GM18502 (cell line): Measurements from ENCODE around the gene DSP.

Experiments
- ATAC-seq: cut with Tn5 transposase; IDR thresholded peaks from one replicate; pipeline ENCODE4 v1.9.1; 2021; ENCODE audit warnings: mild to moderate bottlenecking; ENCODE audit not compliant: unreplicated experiment, poor library complexity

DSP gene

GRCh38 chr6:7532821-7533220 is 8.7 kb upstream of the DSP start:
- no peak for ATAC-seq

GRCh38 chr6:7534192-7534591 is 7.3 kb upstream of the DSP start:
- ATAC-seq = no peak

DNA sequence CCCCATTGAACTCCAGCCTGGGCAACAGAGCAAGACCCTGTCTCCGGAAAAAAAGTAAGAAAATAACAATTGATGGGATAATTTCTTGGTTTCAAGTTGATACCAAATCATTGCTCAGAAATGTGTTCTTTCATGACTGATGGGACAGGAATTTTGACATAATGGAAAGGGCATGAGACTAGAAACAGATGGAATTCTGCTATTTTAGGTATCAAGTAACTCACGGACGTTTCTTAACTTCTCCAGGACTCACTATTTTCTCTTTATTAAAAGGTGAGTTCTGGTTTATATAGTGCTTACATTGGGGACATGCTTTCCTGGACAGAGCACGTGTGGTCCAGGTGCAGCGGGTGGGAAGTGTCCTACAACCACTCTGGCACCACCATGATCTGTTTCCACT is 6.0 kb upstream of the DSP start:
- no peak for ATAC-seq

DNA sequence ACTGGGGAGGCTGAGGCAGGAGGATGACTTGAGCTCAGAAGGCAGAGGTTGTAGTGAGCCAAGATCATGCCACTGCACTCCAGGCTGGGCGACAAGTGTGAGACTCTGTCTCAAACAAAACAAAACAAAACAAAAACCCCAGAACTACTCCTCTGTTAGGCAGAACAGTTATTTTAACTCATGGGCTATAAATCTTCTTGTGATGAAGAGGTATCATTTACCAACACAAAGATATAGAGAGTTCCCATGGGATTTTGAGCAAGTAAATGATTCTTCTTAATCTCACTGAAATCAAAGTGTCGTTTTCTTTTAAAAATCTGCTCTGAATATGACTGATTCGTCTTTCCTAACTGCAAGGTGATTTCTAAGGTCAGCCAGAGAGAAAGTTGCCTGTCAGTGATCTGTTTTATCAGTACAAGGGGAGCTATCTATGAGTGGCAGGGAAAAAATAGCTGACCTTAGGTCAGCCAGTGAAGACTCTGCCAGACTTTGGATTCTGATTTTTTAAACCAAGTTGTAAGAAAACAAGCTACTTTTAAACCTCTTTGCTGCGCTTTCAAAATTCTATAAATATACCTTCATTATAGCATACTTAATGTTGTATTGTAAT is 3.8 kb upstream of the DSP start:
- ATAC-seq = no peak

- no peak for ATAC-seq
Measured at GRCh38 chr6:7538484-7538883, 3.0 kb upstream of the DSP start.

- no peak for ATAC-seq
Measured at GRCh38 chr6:7540595-7540994, 876 bp upstream of the DSP start.

- no peak for ATAC-seq
Measured at GRCh38 chr6:7542065-7542873, 798 bp downstream of the DSP start.

DNA sequence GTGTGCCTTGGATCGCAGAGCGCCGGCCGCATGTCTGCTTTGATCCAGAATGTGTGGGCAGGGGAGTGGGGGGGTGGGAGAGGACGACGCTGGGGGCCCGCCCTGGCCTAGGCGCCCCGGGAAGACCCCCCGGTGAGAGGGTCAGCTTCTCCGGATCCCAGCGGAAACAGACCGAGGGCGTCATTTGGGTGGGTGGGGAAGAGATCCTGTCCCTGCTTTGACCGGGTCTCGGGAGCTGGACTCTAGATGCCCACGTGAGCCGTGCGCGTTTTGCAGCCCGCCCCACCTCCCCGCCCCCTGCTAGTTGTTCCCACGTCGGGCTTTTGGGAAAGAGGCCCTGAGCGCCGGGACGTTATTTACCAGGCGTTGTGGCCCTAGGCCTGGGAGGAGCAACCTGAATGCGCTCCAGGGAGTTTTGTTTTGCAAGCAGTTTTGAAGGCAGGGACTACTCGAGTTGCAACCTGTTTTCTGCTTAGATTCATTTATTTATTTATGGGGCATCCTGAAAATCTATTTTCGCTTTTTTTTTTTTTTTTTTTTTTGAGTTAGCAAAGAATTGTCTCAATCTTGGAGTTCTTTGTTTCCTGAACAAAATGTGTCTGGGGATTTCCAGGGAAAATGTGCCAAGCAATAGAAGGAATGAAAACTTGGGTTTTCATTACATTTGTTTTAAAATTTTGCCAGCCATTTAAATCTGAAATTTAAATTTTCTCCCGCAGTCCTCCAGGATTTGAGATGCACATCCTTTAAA is 1.6 kb downstream of the DSP start:
- no peak for ATAC-seq

DNA sequence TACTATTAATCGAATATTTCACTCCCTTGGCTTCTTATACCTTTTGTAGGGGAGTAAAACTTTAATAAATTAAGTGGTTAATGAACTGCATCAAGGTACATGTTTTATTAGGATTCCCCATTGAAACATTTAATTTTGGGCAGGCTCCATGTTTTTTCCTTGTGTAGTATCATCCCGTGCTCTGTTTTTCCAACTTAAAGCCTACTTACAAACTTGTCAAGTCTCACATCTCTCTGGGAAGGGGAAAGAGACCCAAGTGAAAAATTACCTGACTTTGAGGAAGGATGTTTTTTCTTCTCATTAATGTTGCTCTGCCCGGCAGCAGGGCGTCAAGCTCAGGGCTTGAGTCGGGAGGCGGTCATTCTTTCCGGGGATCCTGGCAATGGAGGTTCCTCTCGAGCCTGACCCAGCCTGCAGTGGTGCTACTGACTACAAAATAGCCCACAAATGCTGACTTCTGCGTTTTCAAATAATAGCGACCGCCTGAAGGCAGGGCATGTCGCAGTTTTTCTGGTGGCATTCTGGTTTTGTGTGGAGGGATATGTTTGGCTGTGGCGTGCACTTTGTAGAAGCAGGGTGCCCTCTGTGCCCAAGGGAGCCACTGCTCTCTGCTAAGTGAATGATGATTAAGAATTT is 2.4 kb downstream of the DSP start:
- ATAC-seq = no peak

GRCh38 chr6:7544597-7544996 is 3.1 kb downstream of the DSP start:
- no peak for ATAC-seq

GRCh38 chr6:7545316-7546019 is 4.0 kb downstream of the DSP start:
- no peak for ATAC-seq

DNA sequence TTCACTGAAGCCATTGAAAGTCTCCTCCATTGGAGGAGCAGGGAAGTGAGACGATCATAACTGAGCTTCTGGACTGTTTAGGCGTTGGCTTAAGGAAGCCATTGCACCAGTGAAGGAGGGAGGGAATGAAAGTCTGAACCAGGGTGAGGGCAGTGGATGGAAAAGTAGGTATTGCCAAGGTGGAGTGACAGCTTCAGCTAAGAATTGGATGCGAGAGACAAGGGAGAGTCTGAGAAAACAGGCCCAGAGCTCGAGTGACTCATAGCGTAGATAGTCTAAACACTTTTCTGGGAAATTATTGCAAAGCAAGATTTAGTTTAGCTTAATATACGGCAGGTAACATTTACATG is 4.5 kb downstream of the DSP start:
- no peak for ATAC-seq

- no peak for ATAC-seq
Measured at GRCh38 chr6:7546383-7546782, 4.9 kb downstream of the DSP start.

DNA sequence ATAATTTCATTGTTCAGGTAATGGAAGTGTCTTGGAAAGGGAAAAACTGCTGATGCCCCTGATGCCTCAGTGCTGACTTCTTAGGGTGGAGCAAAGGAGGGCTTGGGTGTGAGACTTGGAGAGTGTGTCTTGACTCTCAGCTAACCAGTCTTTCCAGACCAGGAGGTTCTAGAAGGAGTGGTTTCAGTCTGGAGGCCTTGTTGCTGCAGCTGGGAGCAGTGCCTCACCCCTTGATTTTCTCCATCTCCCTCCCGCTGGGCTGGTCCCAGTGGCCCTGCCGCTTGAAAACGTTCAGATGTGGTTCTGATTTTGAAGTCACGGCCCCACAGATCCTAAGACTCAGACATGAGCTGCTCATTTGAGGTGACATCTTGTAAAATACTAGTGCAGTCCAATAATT is 5.4 kb downstream of the DSP start:
- no peak for ATAC-seq

DNA sequence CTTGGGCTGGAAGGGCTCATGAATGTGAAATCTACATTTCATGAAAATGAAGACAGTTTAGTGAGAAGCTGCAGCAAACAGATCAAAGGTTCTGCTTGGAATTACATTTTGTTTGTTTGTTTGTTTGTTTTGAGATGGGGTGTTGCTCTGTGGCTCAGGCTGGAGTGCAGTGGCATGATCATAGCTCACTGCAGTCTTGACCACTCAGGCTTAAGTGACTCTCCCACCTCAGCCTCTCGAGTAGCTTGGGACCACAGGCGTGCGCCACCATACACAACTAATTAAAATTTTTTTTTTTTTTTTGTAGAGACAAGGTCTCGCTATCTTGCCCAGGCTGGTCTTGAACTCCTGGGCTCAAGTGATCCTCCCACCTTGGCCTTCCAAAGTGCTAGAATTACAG is 5.8 kb downstream of the DSP start:
- ATAC-seq = no peak

GRCh38 chr6:7550433-7550801 is 8.9 kb downstream of the DSP start:
- no peak for ATAC-seq

DNA sequence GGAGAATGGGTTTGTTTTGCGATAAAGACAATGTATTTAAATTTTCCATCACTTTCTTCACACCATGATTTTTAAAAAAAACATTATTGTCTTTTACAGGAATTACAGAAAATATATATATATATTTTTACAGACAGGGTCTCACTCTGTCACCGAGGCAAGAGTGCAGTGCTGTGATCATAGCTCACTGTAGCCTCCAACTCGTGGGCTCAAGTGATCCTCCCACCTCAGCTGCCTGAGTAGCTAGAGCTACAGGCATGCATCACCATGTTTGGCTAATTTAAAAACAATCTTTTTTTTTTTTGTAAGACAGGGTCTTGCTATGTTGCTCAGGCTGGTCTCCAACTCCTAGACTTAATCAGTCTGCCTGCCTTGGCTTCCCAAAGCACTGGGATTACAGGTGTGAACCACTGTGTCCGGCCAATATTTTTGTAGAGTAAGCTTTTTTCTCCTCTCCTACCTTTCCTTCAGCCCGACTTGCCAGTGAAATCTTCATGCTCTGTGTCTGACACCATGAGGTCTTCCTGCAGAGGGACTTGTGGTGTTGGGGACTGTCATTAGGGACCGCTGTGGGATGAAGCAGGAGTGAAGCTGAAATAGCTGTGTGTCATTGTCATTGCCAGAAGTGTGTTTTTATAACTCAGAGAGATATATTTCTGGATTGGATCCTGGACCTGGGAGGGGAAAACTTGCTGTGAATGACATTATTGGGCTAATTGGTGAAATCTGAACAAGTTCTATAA is 13.2 kb downstream of the DSP start:
- ATAC-seq = no peak

GRCh38 chr6:7555671-7556070 is 14.2 kb downstream of the DSP start:
- no peak for ATAC-seq

GRCh38 chr6:7556394-7557106 is 15.1 kb downstream of the DSP start:
- ATAC-seq = no peak
